GM19397 (cell line): ENCODE data around the gene ANKS1B.
"Not testable (repeated sequence)": the region's sequence is repeated elsewhere in the genome, so short reads cannot be mapped to it uniquely, and the experiment has no call there.

Experiments used
- ATAC-seq: cut with Tn5 transposase; IDR thresholded peaks from one replicate; pipeline ENCODE4 v1.9.1; 2021; ENCODE audit warnings: mild to moderate bottlenecking, moderate library complexity; ENCODE audit not compliant: unreplicated experiment

Gene ANKS1B

GRCh38 chr12:99767809-99768208, 216.9 kb downstream of the ANKS1B start:
- ATAC-seq, result no peak

DNA sequence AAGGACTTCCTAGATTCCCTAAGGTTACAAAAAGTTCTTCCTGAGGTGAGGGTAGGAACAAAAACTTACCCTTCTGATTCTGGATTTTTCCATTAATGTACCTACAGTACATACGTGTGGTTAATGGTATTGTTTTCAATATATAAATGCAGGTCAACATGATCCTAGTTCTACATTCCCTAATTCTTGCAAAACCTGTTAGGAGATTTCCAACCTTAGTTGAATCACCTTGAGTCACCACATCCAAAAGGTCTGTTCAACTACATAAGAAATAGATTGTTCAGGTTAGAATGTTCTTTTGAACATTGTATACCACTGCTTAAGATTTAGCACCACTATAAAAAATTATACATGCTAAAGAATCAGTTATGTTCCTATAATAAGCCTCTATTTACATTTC, 218.3 kb downstream of the ANKS1B start:
- no peak for ATAC-seq

DNA sequence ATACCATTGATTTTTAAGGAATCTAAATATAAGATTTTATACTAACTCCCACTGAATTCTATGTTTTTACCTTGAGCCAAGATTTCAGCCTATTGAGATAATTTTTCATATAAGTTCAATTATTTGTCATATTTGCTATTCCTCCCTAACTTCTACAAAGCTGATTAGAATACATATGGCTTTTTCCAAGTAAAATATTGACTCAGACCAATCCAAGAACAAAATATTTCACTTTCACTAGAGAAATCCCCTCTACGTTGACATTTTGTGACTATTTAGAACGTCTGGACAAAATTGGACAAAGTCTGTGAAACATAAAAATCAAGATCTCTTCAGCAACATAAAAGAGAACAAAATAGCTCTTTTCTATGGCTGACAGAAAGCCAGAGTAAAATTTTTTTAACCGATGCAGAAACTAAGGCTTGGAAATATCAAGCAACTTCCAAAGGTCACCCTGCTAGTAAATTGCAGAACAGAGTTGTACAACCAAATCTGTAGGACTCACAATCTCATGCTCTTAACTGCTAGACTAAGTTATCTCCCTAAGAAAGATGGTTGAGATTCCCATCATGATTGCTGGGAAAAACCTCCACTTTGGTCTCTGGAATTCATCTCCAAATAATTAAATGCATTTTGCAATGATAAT, 219.1 kb downstream of the ANKS1B start:
- no peak for ATAC-seq

GRCh38 chr12:99759444-99759843, 225.3 kb downstream of the ANKS1B start:
- ATAC-seq, result no peak

DNA sequence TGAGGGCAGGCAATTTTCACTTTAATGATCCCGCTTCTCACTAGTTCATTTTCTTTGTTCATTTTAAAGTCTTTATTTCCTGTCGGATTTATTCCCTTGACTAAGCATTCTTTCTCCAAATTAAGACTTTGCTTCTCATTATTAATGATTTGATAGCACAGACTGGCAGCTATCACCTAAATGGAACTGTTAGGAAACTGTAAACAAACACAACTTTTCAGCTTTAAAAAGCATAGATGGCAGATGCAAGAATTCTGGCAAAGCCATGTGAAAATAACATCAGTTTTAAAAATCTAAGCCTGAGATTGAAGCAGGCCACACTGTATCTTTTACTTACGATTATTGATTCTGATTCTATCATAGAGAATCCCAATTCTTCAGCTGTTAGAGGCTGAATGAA, 225.7 kb downstream of the ANKS1B start:
- ATAC-seq, result no peak

DNA sequence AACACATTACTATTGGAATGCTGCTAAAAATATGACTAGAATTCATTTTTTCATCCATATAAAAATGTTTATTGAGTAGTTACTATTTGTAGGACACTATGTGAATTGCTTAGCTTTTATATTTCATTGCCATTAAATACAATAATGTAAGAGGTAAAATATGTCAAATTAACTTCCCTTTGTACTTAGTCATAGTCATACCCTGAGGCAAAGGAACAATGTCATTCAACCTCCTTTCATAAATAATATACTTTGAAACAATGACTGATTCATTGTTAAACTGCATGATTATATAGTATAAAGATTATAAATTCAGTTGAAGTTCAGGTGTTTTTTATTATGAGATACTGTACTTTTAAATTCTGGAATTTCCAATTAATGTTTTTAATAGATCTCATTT, 232.0 kb downstream of the ANKS1B start:
- no peak for ATAC-seq

GRCh38 chr12:99746538-99746937, 238.2 kb downstream of the ANKS1B start:
- no peak for ATAC-seq

DNA sequence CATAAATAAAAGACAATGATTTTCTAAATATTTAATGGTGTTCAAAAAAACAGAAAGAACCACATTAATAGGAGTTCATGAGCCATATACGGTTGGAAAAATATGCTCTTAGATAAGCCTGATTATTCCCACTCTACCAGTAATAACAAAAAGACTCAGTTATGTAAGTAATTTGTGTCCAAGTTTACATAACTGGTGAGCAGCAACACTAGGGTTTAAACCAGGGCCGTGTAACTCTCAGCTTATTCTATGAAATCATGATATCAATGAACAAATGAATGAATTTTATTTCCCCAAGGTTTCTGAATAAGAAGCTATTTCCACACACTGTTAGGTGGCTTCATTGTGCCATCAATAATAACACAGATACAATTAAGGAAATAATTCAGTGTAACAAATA, 238.8 kb downstream of the ANKS1B start:
- ATAC-seq, result no peak

DNA sequence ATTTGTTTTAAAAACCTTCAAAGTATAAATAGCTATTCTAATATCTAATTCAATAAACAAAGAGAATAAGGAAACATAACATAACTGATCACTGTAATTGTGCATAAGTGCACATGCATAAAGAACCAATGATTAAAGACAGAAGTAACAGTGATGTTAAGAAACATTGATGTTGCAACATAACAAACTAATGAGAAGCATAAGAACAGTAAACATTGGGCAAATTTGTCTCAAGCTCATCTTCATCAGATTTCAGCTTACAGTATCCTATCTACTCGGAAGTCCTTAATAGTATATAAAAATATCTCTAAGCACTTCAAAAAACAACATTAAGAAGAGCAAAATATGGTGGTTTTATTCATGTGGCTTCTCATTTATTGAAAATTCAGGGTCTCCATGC, 239.6 kb downstream of the ANKS1B start:
- ATAC-seq, result no peak

DNA sequence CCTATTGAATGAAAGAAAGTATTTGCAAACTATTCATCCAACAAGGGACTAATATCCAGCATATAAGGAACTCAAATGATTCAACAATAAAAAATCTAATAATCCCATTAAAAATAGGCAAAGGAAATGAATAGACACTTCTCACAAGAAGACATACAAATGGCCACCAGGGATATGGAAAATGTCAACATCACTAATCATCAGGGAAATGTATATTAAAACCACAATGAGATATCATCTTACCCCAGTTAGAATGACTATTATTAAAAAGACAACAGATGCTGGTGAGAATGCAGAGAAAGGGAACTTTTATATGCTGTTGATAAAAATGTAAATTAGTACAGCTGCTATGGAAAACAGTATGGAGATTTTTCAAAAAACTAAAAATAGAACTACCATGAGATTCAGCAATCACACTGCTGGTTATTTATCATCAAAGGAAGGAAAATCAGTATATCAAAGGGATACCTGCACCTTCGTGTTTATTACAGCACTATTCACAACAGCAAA, 247.9 kb downstream of the ANKS1B start:
- no peak for ATAC-seq

- ATAC-seq, result no peak
Observed at GRCh38 chr12:99732131-99732530, 252.6 kb downstream of the ANKS1B start.

DNA sequence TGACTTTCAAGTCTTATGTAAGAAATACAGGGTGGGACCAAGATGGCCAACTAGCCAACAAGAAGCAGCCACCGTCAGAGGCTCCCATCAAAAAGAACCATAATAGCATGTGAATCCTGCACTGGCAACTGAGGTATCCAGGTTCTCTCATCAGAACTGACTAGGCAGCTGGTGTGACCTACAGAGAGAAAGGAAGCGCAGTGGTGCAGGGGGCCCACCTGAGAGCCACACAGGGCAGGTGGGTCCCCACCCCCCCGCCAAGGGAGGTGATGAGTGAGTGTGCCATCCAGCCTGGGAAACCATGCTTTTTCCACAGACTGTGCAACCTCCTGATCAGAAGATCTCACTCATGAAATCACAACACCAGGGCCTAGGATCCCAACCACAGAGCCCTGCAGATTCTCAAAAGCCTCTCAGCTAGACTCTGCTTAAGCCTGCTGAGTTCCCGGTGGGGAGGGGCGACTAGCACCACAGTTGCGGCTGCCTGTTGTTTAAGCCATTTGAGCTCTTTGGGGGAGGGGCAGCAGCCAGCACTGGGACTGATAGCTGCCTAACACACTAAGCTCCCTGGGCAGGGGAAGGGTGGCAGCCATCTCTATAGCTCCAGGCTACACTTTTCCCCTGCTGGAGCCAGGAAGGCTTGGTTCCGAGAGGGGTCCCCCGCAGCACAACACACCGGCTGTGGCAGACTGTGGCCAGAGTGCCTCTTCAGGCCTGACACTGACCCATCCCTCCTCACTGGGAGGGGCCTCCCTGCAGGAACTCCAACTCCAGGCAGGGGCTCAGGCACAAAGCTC, 261.8 kb downstream of the ANKS1B start:
- no peak for ATAC-seq

DNA sequence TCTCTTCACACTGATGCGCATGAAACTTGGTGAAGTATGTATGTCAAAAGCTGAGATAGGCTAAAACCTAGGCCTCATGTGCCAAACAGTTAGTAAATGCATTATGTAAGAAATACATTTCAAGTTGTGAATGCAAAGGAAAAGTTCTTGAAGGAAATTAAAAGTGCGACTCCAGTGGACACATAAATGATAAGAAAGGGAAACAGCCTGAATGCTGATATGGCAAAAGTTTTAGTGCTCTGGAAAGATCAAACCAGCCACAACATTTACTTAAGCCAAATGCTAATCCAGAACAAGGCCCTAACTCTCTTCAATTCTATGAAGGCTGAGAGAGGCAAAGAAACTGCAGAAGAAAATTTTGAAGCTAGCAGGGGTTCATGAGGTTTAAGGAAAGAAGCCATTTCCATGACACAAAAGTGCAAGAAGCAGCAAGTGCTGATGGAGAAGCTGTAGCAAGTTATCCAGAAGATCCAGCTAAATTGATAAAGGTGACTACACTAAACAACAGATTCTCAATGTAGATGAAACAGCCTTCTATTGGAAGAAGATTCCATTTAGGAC, 262.9 kb downstream of the ANKS1B start:
- no peak for ATAC-seq

DNA sequence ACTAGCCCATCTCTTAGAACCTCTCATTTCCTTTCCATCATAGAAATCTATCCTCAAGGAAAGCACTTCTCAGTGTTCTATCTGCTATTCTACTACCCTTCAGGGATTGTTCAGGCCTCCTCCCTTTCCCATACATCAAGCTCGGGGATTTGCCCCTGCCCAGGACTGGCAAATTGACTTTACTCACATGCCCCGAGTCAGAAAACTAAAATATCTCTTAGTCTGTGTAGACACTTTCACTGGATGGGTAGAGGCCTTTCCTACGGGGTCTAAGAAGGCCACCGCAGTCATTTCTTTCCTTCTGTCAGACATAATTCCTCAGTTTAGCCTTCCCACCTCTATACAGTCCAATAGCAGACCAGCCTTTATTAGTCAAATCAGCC, 264.7 kb downstream of the ANKS1B start:
- not testable (repeated sequence) for ATAC-seq

DNA sequence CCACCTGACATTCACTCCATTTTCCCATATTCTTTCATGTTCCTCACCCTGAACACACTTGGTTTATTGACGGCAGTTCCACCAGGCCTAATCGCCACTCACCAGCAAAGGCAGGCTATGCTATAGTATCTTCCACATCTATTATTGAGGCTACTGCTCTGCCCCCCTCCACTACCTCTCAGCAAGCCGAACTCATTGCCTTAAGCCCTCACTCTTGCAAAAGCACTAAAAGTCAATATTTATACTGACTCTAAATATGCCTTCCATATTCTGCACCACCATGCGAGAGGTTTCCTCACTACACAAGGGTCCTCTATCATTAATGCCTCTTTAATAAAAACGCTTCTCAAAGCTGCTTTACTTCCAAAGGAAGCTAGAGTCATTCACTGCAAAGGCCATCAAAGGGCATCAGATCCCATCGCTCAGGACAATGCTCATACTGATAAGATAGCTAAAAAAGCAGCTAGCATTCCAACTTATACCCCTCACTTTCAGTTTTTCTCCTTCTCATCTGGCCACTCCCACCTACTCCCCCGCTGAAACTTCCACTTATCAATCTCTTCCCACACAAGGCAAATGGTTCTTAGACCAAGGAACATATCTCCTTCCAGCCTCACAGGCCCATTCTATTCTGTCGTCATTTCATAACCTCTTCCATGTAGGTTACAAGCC, 265.2 kb downstream of the ANKS1B start:
- not testable (repeated sequence) for ATAC-seq

DNA sequence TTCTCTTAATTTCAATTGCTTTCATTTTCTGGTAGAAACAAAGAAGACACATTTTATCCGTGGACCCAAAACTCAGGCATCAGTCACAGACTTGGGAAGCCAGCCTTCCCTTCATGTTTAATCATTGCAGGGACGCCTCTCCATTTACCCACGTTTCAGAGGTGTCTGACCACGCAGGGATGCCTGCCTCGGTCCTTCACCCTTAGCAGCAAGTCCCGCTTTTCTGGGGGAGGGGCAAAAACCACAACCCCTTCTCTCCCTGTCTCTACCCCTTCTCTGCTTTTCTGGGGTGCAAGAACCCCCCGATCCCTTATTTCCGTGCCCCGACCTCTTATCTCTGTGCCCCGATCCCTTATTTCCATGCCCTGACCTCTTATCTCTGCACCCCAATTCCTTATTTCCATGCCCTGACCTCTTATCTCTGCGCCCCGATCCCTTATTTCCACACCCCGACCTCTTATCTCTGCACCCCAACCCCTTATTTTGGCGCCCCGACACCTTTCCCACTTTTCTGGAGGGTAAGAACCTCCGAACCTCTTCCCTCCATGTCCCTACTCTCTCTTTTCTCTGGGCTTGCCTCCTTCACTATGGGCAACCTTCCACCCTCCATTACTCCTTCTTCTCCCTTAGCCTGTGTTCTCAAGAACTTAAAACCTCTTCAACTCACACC, 268.8 kb downstream of the ANKS1B start:
- not testable (repeated sequence) for ATAC-seq

GRCh38 chr12:99714921-99715320, 269.8 kb downstream of the ANKS1B start:
- not testable (repeated sequence) for ATAC-seq

GRCh38 chr12:99713946-99714520, 270.7 kb downstream of the ANKS1B start:
- ATAC-seq, result no peak

DNA sequence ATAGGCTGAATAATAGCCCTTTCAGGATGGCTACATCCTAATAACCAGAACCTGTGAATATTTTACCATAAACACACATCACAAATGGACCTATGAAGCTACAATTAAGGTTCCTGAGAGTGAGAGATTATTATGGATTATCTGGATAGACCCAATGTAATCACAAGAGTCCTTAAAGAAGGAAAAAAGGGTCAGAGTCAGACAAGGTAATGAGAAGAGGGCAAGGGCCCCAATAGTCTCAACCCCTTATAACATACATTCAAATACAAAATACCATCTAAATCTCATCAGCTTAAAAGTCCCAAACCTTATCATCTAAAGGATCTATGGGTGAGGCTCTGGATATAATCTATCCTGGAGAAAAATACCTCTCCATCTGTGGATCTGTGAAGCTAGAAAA, 272.5 kb downstream of the ANKS1B start:
- ATAC-seq, result no peak

DNA sequence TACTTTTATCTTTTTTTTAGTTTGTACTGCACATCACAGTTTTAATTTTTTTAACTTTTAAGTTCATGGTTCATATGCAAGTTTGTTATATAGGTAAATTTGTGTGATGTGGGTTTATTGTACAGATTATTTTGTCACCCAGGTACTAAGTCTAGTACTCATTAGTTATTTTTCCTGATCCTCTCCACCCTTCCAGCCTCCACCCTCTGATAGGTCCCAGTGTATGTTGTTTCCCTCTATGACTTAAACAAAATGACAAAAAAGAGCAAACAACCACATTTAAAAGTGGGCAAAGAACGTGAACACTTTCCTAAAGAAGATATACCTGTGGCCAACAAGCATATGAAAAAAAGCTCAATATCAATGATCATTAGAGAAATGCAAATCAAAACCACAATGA, 273.5 kb downstream of the ANKS1B start:
- ATAC-seq, result no peak

- no peak for ATAC-seq
Observed at GRCh38 chr12:99709619-99710018, 275.1 kb downstream of the ANKS1B start.
